GM18858 (cell line): ENCODE measurements around the gene HLCS.

ENCODE experiments used
- ATAC-seq: cut with Tn5 transposase; IDR thresholded peaks from one replicate; pipeline ENCODE4 v1.9.1; 2021; ENCODE audit not compliant: unreplicated experiment

HLCS gene

DNA sequence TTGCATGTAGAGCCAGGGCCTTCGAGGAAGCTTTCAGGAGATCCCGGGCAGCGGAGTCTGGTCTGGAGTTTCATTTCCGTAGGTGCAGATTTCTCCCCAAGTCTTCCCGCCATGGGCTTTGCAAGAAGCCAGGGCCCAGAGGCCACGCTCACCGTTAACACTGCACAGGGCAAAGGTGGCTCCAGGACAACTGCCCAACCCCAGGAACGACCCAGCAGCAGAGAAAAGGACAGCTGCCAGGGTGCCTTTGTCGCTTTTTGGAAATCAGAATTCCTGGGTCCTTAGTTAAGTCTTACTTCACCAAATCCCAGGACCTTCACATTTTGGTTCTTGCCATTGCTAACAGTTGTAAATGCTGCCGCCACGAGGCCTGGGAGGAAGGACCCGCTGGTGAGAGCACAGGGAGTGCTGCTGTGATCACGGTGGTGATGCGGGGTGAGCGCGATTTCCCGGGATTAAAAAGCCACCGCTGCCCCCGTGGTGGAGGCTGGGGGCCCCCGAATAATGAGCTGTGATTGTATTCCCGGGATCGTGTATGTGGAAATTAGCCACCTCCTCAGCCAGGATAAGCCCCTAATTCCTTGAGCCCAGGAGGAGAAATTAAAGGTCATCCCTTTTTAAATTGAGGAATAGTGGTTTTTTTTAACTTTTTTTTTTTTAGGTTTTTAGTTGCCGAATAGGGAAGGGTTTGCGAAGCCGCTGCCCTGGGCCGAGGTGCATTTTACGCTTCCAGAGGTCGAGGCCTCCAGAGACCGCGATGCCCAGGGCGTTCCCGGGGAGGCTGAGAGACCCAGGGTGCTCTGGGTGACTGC is 259.3 kb downstream of the HLCS start:
- no peak for ATAC-seq

DNA sequence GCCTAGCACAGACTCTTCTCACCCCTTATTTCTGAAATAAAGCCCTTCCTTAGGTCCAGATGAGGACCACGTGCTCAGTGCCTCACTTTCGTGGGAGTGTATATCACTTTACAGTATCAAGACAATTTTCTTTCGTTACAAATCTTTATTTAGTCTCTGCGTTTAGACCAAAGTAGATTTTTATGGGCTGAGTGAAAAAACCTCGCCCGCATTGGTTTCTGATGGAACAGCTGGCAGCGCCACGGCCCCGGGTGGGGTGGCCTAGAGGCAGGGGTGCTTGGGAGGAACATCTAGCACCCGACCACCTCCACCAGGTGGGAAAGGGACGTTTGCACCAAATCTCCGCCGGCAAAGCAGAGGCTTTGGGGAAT is 260.0 kb downstream of the HLCS start:
- ATAC-seq: no peak

DNA sequence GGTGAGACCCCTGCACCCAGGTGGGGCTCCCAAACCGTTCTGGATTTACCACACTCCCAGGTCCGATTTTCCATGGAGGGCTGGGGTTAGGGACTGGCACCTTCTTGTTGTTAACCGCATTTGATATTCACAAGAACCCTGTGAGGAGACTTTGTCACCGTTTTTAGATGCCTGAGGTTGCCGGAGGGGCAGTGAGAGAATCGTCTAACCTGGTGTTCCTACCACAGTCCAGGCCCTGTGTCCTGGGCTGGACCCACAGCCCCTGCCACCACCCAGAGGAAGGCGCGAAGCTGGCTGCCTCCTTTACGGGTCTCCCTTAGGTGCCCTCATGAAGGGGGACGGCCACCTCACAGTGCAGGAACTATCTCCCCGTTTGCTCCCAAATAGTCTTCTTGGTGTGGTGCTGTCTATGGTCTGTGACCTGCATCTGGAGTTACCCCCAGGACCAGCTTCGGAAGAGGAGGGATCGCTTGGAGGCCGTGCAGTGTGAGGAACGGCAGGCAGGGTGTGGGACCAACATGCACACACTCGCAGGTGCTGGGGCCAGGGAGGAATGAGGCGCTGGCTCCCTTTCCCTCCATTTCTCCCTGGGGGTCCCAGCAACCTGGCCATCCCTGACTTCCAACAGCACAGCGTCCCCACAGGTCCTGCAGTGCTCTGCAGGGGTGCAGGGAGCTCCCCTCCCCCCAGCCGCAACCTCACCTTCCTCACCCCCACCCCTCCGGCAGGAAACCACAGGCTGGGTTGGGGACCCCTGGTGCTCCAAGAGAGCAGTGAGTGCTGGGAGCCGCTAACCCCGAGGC is 260.6 kb downstream of the HLCS start:
- no peak for ATAC-seq

DNA sequence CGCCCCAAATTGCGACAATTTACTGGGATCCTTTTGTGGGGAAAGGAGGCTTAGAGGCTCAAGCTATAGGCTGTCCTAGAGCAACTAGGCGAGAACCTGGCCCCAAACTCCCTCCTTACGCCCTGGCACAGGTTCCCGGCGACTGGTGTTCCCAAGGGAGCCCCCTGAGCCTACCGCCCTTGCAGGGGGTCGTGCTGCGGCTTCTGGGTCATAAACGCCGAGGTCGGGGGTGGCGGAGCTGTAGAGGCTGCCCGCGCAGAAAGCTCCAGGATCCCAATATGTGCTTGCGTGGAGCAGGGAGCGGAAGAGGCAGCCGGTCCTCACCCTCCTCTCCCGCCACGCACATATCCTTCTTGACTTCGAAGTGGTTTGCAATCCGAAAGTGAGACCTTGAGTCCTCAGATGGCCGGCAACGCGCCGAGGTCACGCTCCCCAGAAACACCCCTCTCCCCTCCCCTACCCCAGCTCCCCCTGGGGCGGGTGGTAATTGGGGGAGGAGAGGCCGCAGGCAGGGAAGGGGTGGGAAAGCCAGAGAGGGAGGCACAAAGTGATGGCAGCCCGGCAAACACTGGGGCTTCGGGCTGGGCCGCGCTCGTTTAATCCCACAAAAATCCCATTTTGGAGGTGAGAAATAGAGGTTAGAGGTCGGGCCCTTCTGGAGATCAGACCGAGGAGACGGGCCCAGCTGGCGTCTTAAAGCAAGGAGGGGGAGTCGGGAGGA is 261.4 kb downstream of the HLCS start:
- ATAC-seq: no peak

DNA sequence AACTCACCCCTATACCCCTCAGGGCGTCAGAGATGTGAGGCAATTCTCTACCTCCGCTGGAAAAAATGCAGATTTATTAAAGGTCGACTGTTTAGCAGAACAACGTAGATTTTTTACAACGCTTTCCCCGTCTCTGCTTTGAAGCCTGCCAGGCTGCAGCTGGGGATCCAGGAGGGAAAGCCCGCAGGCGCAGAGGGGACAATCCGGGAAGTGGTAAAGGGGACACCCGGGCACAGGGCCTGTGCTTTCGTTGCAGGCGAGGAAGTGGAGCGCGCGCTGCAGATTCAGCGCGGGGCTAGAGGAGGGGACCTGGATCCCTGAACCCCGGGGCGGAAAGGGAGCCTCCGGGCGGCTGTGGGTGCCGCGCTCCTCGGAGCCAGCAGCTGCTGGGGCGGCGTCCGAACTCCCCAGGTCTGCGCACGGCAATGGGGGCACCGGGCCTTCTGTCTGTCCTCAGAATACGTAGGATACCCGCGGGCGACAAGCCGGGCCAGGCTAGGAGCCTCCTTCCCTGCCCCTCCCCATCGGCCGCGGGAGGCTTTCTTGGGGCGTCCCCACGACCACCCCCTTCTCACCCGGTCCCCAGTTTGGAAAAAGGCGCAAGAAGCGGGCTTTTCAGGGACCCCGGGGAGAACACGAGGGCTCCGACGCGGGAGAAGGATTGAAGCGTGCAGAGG is 262.1 kb downstream of the HLCS start:
- ATAC-seq: no peak

DNA sequence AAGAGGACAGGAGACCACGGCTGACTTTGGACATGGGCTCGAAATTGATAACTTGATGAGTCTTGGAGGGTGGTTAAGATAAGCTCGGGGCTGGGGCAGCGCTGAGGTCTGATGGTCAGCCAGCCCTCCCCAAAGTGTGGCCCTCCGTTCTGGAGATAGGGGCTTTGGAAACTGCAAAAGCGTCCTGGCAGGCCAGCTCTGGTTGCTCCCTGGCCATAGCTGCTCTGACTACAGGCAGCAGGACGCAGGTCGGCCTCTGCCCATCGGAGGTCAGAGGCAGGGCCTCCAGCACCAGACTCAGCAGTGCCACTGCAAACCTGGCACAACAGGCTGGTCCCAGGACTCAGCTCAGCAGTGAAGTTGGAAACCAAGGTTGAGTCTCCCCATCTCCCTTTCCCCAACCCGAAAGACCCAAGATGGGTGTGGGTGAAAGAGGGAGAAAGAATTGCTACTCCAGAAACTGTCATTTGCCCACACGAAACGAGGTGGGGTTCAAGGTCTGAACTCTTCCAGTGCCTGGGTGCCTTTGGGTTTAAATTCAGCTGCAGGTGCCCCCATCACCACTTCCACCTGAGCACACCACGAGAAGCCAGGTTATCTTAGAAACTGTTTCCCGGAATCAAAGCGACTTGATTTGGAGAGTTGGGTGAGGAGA is 262.7 kb downstream of the HLCS start:
- no peak for ATAC-seq

DNA sequence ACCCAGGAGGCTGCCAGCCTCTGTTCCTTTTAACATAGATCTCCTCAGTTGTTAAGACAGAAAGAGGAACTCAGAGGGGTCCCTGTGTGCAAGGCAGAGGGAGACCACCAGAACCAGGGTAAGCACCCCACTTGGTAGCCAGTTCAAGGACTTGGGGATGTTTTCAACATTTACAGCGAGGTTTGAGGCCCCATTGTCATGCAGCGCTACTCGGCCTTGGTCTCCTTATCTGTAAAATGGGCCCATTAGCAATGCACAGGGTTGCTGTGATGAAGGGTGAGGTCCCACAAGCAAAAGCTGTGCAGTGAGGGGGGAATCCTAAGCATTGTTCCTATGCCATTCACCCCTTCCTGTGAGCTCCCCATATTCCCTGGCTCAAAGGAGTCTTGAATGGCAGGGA is 263.3 kb downstream of the HLCS start:
- no peak for ATAC-seq

DNA sequence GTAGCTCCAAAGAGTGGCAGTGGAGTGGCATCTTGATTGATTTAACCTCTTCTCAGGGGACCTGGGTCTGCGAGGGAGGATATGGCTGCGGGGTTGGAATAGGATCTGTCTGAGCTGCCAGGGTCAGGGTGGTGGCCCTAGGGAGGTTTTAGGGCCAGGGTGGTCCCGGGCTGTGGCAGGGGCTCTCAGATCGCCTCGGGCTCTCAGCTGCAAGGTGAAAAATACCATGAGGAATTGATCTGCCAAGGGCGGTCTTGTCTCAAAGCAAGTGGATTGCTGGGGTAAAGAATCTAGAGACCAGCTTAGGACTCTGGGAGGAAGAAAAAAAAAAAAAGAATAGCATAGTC is 263.9 kb downstream of the HLCS start:
- ATAC-seq: no peak

DNA sequence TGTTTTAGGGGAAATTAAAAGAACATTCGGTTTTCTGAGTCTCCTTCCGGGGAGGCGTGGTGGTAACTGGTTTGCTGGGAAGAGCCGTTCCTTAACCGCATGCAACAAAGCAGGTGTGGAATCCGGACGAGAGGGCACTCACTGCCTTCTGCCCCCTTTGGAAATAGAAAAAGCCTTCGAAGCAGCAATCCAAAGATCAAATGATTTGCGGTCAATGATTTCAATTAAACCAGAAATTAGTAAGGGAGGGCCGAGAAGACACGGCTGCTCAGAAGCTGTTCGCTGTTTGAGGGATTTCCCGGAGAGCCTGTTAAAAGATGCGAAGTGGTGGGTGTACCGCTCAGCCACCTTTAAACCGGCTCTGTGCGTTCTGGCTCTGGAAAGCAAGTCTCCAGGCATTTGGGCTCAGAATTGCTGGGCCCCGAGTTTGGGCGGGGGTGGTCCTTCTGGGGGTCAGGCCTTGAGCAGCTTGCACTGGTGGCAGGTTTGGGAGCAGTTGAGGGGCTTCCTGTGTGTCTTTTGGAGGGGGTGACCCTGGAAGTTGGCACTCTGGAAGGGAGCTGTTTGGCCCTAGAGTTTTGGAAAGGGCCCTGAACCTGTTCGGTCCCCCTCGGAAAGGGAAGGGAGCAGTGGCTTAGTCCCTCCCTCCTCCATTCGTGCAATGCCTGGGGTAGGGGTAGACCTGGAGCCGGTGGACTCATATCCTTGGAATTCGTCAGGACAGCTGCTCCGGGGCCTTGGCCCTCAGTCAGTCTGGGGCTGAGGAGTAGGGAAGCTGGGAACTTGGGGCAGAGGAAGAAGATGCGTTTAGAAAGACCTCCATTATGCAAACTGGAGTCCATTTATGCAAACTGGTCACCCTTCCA is 264.5 kb downstream of the HLCS start:
- no peak for ATAC-seq

DNA sequence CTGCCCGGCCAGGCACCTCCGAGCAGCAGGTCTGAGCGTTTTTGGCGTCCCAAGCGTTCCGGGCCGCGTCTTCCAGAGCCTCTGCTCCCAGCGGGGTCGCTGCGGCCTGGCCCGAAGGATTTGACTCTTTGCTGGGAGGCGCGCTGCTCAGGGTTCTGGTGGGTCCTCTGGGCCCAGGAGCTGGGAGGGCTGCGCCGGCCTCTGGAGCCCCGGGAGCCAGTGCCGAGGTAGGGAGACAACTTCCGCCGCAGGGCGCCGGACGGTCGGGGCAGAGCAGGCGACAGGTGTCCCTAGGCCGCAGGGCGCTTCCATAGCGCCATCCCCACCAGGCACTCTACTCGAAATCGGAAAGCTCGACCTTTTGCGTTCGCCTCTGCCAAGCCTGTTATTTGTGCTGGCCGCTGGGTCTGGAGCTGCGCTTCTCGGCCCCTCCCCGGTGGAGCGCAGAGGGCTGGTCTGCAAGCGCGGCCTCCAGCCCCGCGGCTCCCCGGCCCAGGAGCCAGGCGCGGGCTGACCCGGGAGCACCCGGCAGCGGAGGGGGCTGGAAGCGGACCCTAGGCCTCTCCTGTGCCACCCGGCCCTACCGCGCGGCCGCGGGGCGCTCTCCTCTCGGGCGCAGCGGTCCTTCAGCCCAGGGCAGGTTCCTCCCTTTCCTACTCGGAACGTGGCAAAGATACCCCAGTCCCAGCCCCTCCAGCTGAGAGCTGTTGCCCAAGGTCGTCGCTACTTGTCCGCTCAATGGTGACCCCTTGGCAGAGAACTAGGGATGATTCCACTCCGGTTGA is 265.3 kb downstream of the HLCS start:
- no peak for ATAC-seq
